Colonic mucosa (tissue), 4 donors: ENCODE measurements around the gene ZNFX1. TPM values are rescaled to one million over a fixed set of nuclear protein-coding genes. Genes with fewer than 3 reads are reported as not detected.
A peak's percentile ranks its signal among the peaks of the same experiment; 100 is the strongest.

Experiments used
- DNase-seq: peaks from one replicate; pipeline ENCODE4 v3.0.0-alpha.2; 2020
- H3K27ac ChIP-seq: fragments of 200-600 bp; one replicate; pipeline ENCODE4 v1.8.0; 2021
- H3K27me3 ChIP-seq: fragments of 200-600 bp; one replicate; pipeline ENCODE4 v1.8.0; 2021
- H3K36me3 ChIP-seq: fragments of 200-600 bp; one replicate; pipeline ENCODE4 v1.8.0; 2021
- H3K4me1 ChIP-seq: fragments of 200-600 bp; one replicate; pipeline ENCODE4 v1.8.0; 2021; ENCODE audit warnings: mild to moderate bottlenecking
- H3K4me3 ChIP-seq: fragments of 200-600 bp; one replicate; pipeline ENCODE4 v1.8.0; 2021
- H3K9ac ChIP-seq, 2 donors: one replicate each; pipeline ENCODE4 v1.7.0; 2013; ENCODE audit warnings: control low read depth in 2 of 2, low read depth in 2 of 2, low read length in 2 of 2
- H3K9me3 ChIP-seq: fragments of 200-600 bp; one replicate; pipeline ENCODE4 v1.8.0; 2021
- intact Hi-C: fragments of 100-400 bp; cut with DNase I; formaldehyde crosslinking; loops from one replicate; pipeline ENCODE4 v1.14.1; 2022
- total RNA-seq, 2 donors: library from RNA; stranded (reverse); fragmentation: NEBNext Ultra II Directional in 1 of 2; extraction: Animal tissue kit (Norgen Biotek cat#: 25700) in 1 of 2; gene quantifications; one replicate each; pipeline ENCODE4 v1.2.1, GENCODE V29; 2021
- TF ChIP-seq, protein P1 (sequence below): fragments of 200-600 bp; IDR thresholded peaks from one replicate; pipeline ENCODE4 v1.8.0; 2022; ENCODE audit warnings: antibody characterized with exemption, mild to moderate bottlenecking
- donor health status: healthy.
- donor health status: DM: no; HTN: no; CAD: no.
- donor health status: DM: no; HTN: no; CAD: no.

ZNFX1 gene
- total RNA-seq, 2 donors from 2014 or later = 22.7 to 26.7 TPM

DNA sequence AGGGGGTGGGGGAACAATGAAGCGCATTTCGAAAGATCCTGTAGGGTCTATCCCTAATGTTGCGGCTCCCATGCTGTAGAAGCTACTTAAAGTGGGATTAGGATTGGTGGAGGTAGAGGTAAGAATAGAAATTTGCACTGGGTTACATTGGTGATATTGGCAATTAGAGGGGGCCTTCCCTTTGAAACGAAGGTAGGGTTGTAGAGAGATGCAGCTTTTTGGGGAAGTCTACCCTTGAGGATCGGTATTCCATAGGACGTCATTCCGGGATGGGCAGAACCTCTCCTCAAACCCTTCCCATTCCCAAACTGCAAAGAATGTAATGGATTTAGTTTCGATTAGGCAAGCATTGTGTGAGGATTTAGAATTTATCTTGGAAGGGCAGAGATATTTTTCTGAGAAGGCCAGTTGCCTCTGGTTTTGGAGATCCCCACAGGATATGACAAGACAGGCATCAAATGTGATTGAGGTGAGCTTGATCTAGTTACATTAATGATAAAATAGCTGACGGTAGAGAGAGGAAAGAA is 5.4 kb upstream of the ZNFX1 start:
- H3K36me3 ChIP-seq = peaks cover 70% of the 10 kb centered on the region

GRCh38 chr20:49282584-49283171 is 4.8 kb upstream of the ZNFX1 start:
- H3K9me3 ChIP-seq = no peaks in the 10 kb centered on the region

More for the DNA sequence above, 5.4 kb upstream of the ZNFX1 start:
- Histone ChIP-seq H3K4me3 (no peak overlapping the region), H3K27me3 (no peaks in the 10 kb centered on the region), H3K4me1 (peaks cover 19% of the 10 kb centered on the region), H3K9ac (no peak overlapping the region), H3K9me3 (no peaks in the 10 kb centered on the region), H3K27ac (no peak overlapping the region)
- intact Hi-C loops = no loop called here
- no peak for DNase-seq
- TF ChIP-seq, protein P1, sequence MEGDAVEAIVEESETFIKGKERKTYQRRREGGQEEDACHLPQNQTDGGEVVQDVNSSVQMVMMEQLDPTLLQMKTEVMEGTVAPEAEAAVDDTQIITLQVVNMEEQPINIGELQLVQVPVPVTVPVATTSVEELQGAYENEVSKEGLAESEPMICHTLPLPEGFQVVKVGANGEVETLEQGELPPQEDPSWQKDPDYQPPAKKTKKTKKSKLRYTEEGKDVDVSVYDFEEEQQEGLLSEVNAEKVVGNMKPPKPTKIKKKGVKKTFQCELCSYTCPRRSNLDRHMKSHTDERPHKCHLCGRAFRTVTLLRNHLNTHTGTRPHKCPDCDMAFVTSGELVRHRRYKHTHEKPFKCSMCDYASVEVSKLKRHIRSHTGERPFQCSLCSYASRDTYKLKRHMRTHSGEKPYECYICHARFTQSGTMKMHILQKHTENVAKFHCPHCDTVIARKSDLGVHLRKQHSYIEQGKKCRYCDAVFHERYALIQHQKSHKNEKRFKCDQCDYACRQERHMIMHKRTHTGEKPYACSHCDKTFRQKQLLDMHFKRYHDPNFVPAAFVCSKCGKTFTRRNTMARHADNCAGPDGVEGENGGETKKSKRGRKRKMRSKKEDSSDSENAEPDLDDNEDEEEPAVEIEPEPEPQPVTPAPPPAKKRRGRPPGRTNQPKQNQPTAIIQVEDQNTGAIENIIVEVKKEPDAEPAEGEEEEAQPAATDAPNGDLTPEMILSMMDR = no peak

GRCh38 chr20:49281913-49282467 is 4.1 kb upstream of the ZNFX1 start:
- H3K36me3 ChIP-seq = peaks cover 63% of the 10 kb centered on the region
- H3K4me3 ChIP-seq = no peak overlapping the region
- no peaks in the 10 kb centered on the region for H3K27me3 ChIP-seq
- DNase-seq = no peak
- no peak overlapping the region for H3K9ac ChIP-seq
- intact Hi-C loops = no loop called here
- H3K4me1 ChIP-seq = peaks cover 13% of the 10 kb centered on the region
- H3K27ac ChIP-seq = no peak overlapping the region
- TF ChIP-seq, protein P1 = no peak
- no peaks in the 10 kb centered on the region for H3K9me3 ChIP-seq

More at GRCh38 chr20:49282584-49283171, 4.8 kb upstream of the ZNFX1 start:
- Histone ChIP-seq H3K27ac (no peak overlapping the region), H3K27me3 (no peaks in the 10 kb centered on the region), H3K4me1 (peaks cover 13% of the 10 kb centered on the region), H3K4me3 (no peak overlapping the region), H3K36me3 (peaks cover 64% of the 10 kb centered on the region), H3K9ac (no peak overlapping the region)
- no peak for DNase-seq
- TF ChIP-seq, protein P1 = no peak
- intact Hi-C loops = no loop called here

- DNase-seq = peak; percentile 44
- no peak overlapping the region for H3K9ac ChIP-seq
- H3K4me3 ChIP-seq = no peak overlapping the region
- H3K36me3 ChIP-seq = peaks cover 59% of the 10 kb centered on the region
- intact Hi-C loops = no loop called here
- no peaks in the 10 kb centered on the region for H3K9me3 ChIP-seq
- H3K27ac ChIP-seq = no peak overlapping the region
- H3K4me1 ChIP-seq = peaks cover 13% of the 10 kb centered on the region
- TF ChIP-seq, protein P1 = no peak
- H3K27me3 ChIP-seq = no peaks in the 10 kb centered on the region
These were observed 3.4 kb upstream of the ZNFX1 start for GRCh38 chr20:49281059-49281912.

- H3K9me3 ChIP-seq = no peaks in the 10 kb centered on the region
These were observed 2.7 kb upstream of the ZNFX1 start for GRCh38 chr20:49280463-49281058.

More at GRCh38 chr20:49280463-49281058, 2.7 kb upstream of the ZNFX1 start:
- no peak for DNase-seq
- Histone ChIP-seq H3K27me3 (no peaks in the 10 kb centered on the region), H3K4me3 (no peak overlapping the region), H3K9ac (no peak overlapping the region), H3K4me1 (peaks cover 13% of the 10 kb centered on the region), H3K36me3 (peaks cover 52% of the 10 kb centered on the region), H3K27ac (no peak overlapping the region)
- TF ChIP-seq, protein P1 = no peak
- intact Hi-C loops = no loop called here
